ENCODE measurements around the gene MAD1L1.

DNA sequence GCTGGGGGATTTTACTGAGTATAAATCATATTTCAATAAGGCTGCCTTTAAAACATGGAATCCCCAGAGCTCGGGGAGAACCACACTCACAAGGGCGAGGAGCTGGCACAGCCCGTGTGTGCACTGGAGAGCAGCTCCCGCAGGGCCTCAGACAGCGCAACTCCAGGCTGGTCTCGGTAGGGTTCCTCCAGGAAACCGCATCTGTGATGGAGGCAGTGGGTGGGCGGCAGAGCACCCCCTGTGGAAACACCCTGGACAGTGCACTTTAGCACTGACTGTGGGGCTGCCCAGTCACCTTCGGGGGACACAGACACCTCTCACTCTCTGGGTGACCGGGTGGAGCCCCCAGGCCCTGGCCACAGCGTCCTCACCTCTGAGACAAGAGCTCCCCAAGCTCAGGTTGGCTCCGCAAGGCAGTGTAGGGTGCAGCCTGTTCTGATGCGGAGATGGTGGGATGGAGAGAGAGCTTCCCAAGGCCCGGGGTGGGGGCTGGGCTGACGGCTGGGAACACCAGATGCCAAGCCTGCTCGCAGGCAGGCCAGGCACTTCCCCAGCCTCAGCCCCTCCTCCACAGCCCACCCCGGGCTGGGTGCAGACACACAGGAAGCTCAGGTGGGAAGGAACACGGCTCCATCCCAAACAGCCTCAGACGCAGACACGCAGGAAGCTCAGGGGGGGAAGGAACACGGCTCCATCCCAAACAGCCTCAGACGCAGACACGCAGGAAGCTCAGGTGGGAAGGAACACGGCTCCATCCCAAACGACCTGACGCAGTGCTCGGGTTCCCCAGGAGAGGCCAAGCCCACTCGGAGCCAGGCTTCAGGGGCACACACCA is 224.4 kb downstream of the MAD1L1 start:
- TF ChIP-seq, protein P1, sequence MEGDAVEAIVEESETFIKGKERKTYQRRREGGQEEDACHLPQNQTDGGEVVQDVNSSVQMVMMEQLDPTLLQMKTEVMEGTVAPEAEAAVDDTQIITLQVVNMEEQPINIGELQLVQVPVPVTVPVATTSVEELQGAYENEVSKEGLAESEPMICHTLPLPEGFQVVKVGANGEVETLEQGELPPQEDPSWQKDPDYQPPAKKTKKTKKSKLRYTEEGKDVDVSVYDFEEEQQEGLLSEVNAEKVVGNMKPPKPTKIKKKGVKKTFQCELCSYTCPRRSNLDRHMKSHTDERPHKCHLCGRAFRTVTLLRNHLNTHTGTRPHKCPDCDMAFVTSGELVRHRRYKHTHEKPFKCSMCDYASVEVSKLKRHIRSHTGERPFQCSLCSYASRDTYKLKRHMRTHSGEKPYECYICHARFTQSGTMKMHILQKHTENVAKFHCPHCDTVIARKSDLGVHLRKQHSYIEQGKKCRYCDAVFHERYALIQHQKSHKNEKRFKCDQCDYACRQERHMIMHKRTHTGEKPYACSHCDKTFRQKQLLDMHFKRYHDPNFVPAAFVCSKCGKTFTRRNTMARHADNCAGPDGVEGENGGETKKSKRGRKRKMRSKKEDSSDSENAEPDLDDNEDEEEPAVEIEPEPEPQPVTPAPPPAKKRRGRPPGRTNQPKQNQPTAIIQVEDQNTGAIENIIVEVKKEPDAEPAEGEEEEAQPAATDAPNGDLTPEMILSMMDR (conservative IDR thresholded peaks at IDR 0.05 in 1 of 2, IDR thresholded peaks at IDR 0.05 in 1 of 2; ENCODE audit: low read depth in 1 of 2, low read length in 2 of 2): no peak
- no peak for TF ChIP-seq EZH2 (IDR thresholded peaks at IDR 0.05; ENCODE audit: low read length, missing control alignments)

Measured in fibroblast of lung (primary cell).